K562 (cell line): ENCODE measurements around the gene RHOB. TPM values are rescaled to one million over a fixed set of nuclear protein-coding genes. Genes with fewer than 3 reads are reported as not detected.

Experiments used
- CREBBP ChIP-seq: IDR thresholded peaks from one replicate; pipeline ENCODE4 v1.6.1; 2012; ENCODE audit warnings: low read depth, mild to moderate bottlenecking, control low read depth, inconsistent platforms, low read length
- FOXA3 ChIP-seq, 2 experiments: fragments of 450-650 bp in 1 of 2; sonication (generic) in 1 of 2; formaldehyde crosslinking; IDR thresholded peaks in 1 of 2; conservative IDR thresholded peaks in 1 of 2; 2 replicates each; pipeline versions ENCODE4 v1.4.0 to v1.8.0; 2020 to 2022; ENCODE audit warnings: mild to moderate bottlenecking in 2 of 2, missing genetic modification reagents in 1 of 2
- HDAC8 ChIP-seq: fragments of 450-650 bp; IDR thresholded peaks from 2 replicates; pipeline ENCODE4 v1.6.1; 2016; ENCODE audit warnings: mild to moderate bottlenecking, missing genetic modification characterization, moderate library complexity, missing compliant biosample characterization
- LEF1 ChIP-seq: fragments of 450-650 bp; IDR thresholded peaks from 2 replicates; pipeline ENCODE4 v1.6.1; 2016; ENCODE audit warnings: mild to moderate bottlenecking
- NELFE ChIP-seq: IDR thresholded peaks from 2 replicates; pipeline ENCODE4 v1.6.1; 2011; ENCODE audit warnings: mild to moderate bottlenecking; ENCODE audit not compliant: insufficient read depth, insufficient read length
- PHF8 ChIP-seq: fragments of 200-600 bp; sonication (generic); IDR thresholded peaks from 2 replicates; pipeline ENCODE4 v1.6.1; 2012; ENCODE audit warnings: mixed run types, mild to moderate bottlenecking, inconsistent platforms, low read length, moderate library complexity, borderline replicate concordance
- POLR2B ChIP-seq: fragments of 450-650 bp; IDR thresholded peaks from 2 replicates; pipeline ENCODE4 v1.6.1; 2018; ENCODE audit warnings: low read depth; ENCODE audit not compliant: partially characterized antibody
- SLC30A9 ChIP-seq: fragments of 250-450 bp; sonication (Bioruptor Pico); IDR thresholded peaks from 2 replicates; pipeline ENCODE4 v1.8.0; 2022; ENCODE audit warnings: mild to moderate bottlenecking, moderate library complexity
- SMARCE1 ChIP-seq: fragments of 450-650 bp; IDR thresholded peaks from 2 replicates; pipeline ENCODE4 v1.7.1; 2016; ENCODE audit warnings: mild to moderate bottlenecking
- TRIM24 ChIP-seq, 2 experiments: fragments of 450-650 bp; IDR thresholded peaks; 2 replicates each; pipeline ENCODE4 v1.6.1; 2016
- ZFX ChIP-seq: sonication (generic); formaldehyde crosslinking; IDR thresholded peaks from 2 replicates; pipeline ENCODE4 v1.8.0; 2022; ENCODE audit warnings: mild to moderate bottlenecking, missing genetic modification reagents, moderate library complexity
- ZNF316 ChIP-seq: fragments of 450-650 bp; IDR thresholded peaks from 2 replicates; pipeline ENCODE4 v1.6.1; 2016
- ZNF668 ChIP-seq: fragments of 250-450 bp; sonication (Bioruptor Pico); IDR thresholded peaks from 2 replicates; pipeline ENCODE4 v1.8.0; 2022; ENCODE audit warnings: mild to moderate bottlenecking, inconsistent platforms
- ZNF77 ChIP-seq: fragments of 250-450 bp; sonication (Bioruptor Pico); IDR thresholded peaks from 2 replicates; pipeline ENCODE4 v1.5.0; 2020
- ZNF79 ChIP-seq: fragments of 250-450 bp; sonication (Bioruptor Pico); IDR thresholded peaks from 2 replicates; pipeline ENCODE4 v1.4.0; 2020; ENCODE audit warnings: low read depth, mild to moderate bottlenecking, moderate library complexity
- polyA plus RNA-seq, 8 experiments: library from polyadenylated mRNA; depleted of rRNA in 4 of 8; stranded (reverse) in 5 of 8; unstranded in 3 of 8; fragments of >200 nt; fragmentation: Nextera tagmentation in 2 of 8; fragmentation: Illumina TruSeq in 1 of 8; extraction: Ambion mirVana in 2 of 8; extraction: Trizol in 1 of 8; gene quantifications; 2 replicates each; pipeline versions ENCODE4 v1.2.1 to v1.2.3, GENCODE V29; 2011 to 2014; ENCODE audit warnings: inconsistent platforms in 1 of 8, missing spikeins in 1 of 8
- total RNA-seq, 7 experiments: library from RNA; depleted of rRNA in 6 of 7; stranded (reverse); fragments of >200 nt in 6 of 7; fragmentation: Illumina TruSeq in 2 of 7; extraction: Trizol in 2 of 7; gene quantifications; 2 replicates each; pipeline versions ENCODE4 v1.2.1 to v1.2.3, GENCODE V29; 2011 to 2021; ENCODE audit warnings: low replicate concordance in 1 of 7
- TF ChIP-seq, protein P1 (sequence below): fragments of 200-400 bp; formaldehyde crosslinking; IDR thresholded peaks from 2 replicates; pipeline ENCODE4 v1.6.1; 2017; ENCODE audit warnings: mild to moderate bottlenecking, low read depth, low read length, moderate library complexity
- TF ChIP-seq, protein P2 (sequence below): sonication (generic); formaldehyde crosslinking; IDR thresholded peaks from 2 replicates; pipeline ENCODE4 v1.8.0; 2022; ENCODE audit warnings: mild to moderate bottlenecking, missing genetic modification reagents
- TF ChIP-seq, protein P3 (sequence below): fragments of 250-450 bp; sonication (Bioruptor Pico); IDR thresholded peaks from 2 replicates; pipeline ENCODE4 v1.4.0; 2020; ENCODE audit warnings: mild to moderate bottlenecking, moderate library complexity, borderline replicate concordance
- TF ChIP-seq, protein P4 (sequence below), 3 experiments: IDR thresholded peaks in 2 of 3; conservative IDR thresholded peaks in 1 of 3; 2 replicates each; pipeline ENCODE4 v1.5.1; 2011 to 2012; ENCODE audit warnings: low read length in 3 of 3, mild to moderate bottlenecking in 3 of 3, control low read depth in 2 of 3, improper control_type of control experiment in 1 of 3, inconsistent platforms in 1 of 3, low read depth in 1 of 3, mixed read lengths in 1 of 3, moderate library complexity in 1 of 3; ENCODE audit not compliant: insufficient read depth in 2 of 3

Gene RHOB
- total and polyA plus RNA-seq, 9 of the 15 experiments (the other 6 are each of a cell fraction or from before 2014, with no cell fraction given) = 0.07 to 4.8 (median 1.1) TPM

DNA sequence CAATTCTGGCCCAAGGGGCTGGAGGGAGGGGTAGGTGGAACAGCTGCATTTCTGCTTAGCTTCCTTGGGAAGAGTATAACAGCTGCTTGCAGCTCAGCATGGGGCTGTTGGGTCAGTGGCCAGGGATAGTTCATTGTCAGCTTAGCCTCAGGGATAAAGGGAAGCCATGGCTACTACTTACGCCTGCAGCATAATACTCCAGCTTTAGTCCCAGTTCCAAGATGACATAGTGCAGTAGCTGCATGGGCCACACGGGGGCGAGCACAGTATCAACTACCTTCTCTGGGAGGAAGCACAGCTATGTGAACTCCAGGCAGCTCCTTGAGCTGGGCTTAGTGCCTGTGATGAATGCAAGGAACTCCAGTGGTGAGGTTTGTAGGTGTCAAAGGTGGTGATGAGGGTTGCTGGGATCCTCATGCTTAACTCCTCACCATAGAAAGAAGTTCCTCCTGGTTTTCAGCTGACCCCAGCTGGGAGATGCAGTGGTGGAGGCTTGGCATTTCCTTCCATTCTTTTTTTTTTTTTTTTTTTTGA lies 35.4 kb upstream of the RHOB start (continued):
- TF ChIP-seq SMARCE1 (no peak), ZNF668 (CRISPR knock-in tag) (no peak), ZNF79 (CRISPR knock-in tag) (no peak), PHF8 (no peak), SLC30A9 (CRISPR knock-in tag) (no peak), ZNF316 (no peak), LEF1 (no peak), NELFE (no peak), HDAC8 (tag) (no peak), TRIM24 (IDR thresholded peaks at IDR 0.05) (no peak), ZFX (CRISPR knock-in tag) (no peak), ZNF77 (CRISPR knock-in tag) (no peak), CREBBP (no peak), FOXA3 (CRISPR knock-in tag; conservative IDR thresholded peaks at IDR 0.05 in 1 of 2, IDR thresholded peaks at IDR 0.05 in 1 of 2) (0 out of 4 replicates have a peak, but pooled peaks have one; percentile 30 to 31), POLR2B (no peak)
- TF ChIP-seq, protein P1, sequence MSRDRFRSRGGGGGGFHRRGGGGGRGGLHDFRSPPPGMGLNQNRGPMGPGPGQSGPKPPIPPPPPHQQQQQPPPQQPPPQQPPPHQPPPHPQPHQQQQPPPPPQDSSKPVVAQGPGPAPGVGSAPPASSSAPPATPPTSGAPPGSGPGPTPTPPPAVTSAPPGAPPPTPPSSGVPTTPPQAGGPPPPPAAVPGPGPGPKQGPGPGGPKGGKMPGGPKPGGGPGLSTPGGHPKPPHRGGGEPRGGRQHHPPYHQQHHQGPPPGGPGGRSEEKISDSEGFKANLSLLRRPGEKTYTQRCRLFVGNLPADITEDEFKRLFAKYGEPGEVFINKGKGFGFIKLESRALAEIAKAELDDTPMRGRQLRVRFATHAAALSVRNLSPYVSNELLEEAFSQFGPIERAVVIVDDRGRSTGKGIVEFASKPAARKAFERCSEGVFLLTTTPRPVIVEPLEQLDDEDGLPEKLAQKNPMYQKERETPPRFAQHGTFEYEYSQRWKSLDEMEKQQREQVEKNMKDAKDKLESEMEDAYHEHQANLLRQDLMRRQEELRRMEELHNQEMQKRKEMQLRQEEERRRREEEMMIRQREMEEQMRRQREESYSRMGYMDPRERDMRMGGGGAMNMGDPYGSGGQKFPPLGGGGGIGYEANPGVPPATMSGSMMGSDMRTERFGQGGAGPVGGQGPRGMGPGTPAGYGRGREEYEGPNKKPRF = no peak
- TF ChIP-seq, protein P2, sequence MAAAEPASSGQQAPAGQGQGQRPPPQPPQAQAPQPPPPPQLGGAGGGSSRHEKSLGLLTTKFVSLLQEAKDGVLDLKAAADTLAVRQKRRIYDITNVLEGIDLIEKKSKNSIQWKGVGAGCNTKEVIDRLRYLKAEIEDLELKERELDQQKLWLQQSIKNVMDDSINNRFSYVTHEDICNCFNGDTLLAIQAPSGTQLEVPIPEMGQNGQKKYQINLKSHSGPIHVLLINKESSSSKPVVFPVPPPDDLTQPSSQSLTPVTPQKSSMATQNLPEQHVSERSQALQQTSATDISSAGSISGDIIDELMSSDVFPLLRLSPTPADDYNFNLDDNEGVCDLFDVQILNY (CRISPR knock-in tag) = no peak
- TF ChIP-seq, protein P3, sequence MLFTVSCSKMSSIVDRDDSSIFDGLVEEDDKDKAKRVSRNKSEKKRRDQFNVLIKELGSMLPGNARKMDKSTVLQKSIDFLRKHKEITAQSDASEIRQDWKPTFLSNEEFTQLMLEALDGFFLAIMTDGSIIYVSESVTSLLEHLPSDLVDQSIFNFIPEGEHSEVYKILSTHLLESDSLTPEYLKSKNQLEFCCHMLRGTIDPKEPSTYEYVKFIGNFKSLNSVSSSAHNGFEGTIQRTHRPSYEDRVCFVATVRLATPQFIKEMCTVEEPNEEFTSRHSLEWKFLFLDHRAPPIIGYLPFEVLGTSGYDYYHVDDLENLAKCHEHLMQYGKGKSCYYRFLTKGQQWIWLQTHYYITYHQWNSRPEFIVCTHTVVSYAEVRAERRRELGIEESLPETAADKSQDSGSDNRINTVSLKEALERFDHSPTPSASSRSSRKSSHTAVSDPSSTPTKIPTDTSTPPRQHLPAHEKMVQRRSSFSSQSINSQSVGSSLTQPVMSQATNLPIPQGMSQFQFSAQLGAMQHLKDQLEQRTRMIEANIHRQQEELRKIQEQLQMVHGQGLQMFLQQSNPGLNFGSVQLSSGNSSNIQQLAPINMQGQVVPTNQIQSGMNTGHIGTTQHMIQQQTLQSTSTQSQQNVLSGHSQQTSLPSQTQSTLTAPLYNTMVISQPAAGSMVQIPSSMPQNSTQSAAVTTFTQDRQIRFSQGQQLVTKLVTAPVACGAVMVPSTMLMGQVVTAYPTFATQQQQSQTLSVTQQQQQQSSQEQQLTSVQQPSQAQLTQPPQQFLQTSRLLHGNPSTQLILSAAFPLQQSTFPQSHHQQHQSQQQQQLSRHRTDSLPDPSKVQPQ = no peak
- TF ChIP-seq, protein P4, sequence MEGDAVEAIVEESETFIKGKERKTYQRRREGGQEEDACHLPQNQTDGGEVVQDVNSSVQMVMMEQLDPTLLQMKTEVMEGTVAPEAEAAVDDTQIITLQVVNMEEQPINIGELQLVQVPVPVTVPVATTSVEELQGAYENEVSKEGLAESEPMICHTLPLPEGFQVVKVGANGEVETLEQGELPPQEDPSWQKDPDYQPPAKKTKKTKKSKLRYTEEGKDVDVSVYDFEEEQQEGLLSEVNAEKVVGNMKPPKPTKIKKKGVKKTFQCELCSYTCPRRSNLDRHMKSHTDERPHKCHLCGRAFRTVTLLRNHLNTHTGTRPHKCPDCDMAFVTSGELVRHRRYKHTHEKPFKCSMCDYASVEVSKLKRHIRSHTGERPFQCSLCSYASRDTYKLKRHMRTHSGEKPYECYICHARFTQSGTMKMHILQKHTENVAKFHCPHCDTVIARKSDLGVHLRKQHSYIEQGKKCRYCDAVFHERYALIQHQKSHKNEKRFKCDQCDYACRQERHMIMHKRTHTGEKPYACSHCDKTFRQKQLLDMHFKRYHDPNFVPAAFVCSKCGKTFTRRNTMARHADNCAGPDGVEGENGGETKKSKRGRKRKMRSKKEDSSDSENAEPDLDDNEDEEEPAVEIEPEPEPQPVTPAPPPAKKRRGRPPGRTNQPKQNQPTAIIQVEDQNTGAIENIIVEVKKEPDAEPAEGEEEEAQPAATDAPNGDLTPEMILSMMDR (IDR thresholded peaks at IDR 0.05 in 2 of 3, conservative IDR thresholded peaks at IDR 0.05 in 1 of 3; ENCODE audit: insufficient read depth in 2 of 3, low read depth in 1 of 3, low read length in 3 of 3) = peak; percentile 75 to 87 (median 80)
